ENCODE results near the gene CPSF4L. TPM values are rescaled to one million over a fixed set of nuclear protein-coding genes. Genes with fewer than 3 reads are reported as not detected.

The CPSF4L gene
- total RNA-seq, 1 donor from 2014 or later = not detected

DNA sequence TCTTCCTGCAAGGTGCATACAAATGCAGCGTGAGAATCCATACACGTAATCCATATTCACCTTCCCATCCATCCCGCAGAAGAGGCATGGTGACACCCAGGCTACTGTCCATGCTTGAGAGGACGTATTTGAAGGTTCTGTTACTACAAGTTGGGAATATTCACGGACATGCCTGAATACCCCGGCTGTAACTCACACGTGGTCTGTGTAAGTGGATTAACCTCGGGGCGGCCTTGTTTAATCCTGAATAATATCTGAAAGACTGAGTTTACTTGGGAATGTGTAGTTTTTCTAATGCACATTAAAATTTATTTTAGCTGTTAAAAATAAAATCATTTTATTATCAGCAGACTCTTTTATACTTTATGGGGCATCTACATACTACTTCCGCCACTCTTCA, 13.1 kb downstream of the CPSF4L start:
- Histone ChIP-seq H3K27me3 (no peaks in the 10 kb centered on the region), H3K36me3 (peaks cover 2 to 30% of the 10 kb centered on the region in 2 donors)
- DNase-seq (ENCODE audit: low spot score in 2 of 2) = no peak

DNA sequence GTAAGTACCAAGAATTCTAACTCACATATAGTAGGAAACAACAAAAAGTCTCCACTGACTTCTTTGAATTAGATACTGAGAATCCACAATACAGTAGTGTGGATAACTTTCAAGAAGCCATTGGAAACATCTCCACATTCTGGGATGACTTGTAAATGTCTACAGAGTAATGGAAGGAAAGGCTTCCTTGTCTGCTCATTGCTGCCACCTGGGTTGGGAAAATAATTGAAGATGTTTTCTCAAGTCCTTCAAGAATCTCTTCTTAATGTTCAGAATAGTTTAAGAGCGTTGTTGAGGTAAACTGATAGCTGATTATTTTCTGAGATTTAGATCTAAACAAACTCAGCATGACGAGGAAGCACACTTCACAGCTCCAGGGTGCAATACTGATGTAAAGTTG, 14.0 kb downstream of the CPSF4L start:
- peaks cover 6 to 34% of the 10 kb centered on the region in 2 donors for H3K36me3 ChIP-seq
- H3K27me3 ChIP-seq = no peaks in the 10 kb centered on the region
- no peak overlapping the region for H3K4me3 ChIP-seq
- DNase-seq (ENCODE audit: low spot score in 2 of 2) = no peak
- TF ChIP-seq, protein P1, sequence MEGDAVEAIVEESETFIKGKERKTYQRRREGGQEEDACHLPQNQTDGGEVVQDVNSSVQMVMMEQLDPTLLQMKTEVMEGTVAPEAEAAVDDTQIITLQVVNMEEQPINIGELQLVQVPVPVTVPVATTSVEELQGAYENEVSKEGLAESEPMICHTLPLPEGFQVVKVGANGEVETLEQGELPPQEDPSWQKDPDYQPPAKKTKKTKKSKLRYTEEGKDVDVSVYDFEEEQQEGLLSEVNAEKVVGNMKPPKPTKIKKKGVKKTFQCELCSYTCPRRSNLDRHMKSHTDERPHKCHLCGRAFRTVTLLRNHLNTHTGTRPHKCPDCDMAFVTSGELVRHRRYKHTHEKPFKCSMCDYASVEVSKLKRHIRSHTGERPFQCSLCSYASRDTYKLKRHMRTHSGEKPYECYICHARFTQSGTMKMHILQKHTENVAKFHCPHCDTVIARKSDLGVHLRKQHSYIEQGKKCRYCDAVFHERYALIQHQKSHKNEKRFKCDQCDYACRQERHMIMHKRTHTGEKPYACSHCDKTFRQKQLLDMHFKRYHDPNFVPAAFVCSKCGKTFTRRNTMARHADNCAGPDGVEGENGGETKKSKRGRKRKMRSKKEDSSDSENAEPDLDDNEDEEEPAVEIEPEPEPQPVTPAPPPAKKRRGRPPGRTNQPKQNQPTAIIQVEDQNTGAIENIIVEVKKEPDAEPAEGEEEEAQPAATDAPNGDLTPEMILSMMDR (IDR thresholded peaks at IDR 0.05) = no peak
- no peaks in the 10 kb centered on the region for H3K9me3 ChIP-seq
- intact Hi-C loops (cut with DNase I) = no loop called here
- H3K27ac ChIP-seq = no peak overlapping the region
- H3K4me1 ChIP-seq = no peaks in the 10 kb centered on the region

More for the DNA sequence above, 13.1 kb downstream of the CPSF4L start:
- H3K9me3 ChIP-seq = no peaks in the 10 kb centered on the region
- intact Hi-C loops (cut with DNase I) = no loop called here
- H3K4me3 ChIP-seq = no peak overlapping the region
- TF ChIP-seq, protein P1 (IDR thresholded peaks at IDR 0.05) = no peak
- H3K4me1 ChIP-seq = no peaks in the 10 kb centered on the region
- H3K27ac ChIP-seq = no peak overlapping the region

DNA sequence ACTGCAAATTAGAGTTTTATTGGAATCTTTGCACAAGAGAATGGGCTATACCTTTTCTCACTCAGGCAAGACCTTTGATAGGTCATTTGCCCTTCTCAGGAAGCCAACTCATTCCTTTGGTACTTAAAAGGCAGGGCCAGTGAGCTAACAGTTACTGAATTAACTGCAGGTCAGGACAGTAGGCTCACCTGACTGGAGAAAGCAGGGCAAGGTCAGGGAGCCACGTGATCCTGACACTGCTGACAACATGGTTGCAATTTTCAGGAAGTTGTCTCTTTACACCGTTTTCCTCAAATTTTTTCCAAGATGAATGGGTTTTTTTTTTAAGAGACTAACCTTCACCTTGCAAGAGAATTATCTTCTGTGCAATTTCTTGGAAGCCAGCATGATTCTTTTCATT, 21.1 kb downstream of the CPSF4L start:
- H3K27me3 ChIP-seq = no peaks in the 10 kb centered on the region
- H3K4me1 ChIP-seq = peaks cover 0 to 3% of the 10 kb centered on the region in 2 donors
- H3K36me3 ChIP-seq = peaks cover 18 to 41% of the 10 kb centered on the region in 2 donors
- no peak for DNase-seq (ENCODE audit: low spot score in 2 of 2)
- no peaks in the 10 kb centered on the region for H3K9me3 ChIP-seq
- intact Hi-C loops (cut with DNase I) = no loop called here
- TF ChIP-seq, protein P1 (IDR thresholded peaks at IDR 0.05) = no peak
- H3K4me3 ChIP-seq = no peak overlapping the region
- no peak overlapping the region for H3K27ac ChIP-seq

DNA sequence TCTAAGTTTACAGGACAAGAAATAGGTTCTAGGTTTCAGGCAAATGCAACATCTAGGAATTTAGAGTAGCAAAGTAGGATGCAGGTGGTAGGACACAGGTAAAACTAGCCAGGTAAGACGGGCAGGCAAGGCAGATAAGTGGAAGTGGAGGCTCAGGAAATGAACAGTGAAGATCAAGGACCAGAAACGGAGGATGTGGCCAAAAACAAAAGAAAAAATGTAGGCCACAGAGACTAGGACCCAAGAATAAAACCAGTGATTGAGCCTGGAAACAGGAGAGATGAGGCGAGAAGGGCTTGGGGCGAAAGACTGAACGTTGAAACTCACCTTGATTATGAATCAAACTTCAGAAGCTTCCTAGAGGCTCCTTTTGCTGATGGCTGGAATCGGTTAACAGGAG, 24.0 kb downstream of the CPSF4L start:
- Histone ChIP-seq H3K27me3 (no peaks in the 10 kb centered on the region), H3K4me3 (no peak overlapping the region), H3K36me3 (peaks cover 12 to 30% of the 10 kb centered on the region in 2 donors), H3K27ac (no peak overlapping the region), H3K4me1 (peaks cover 7 to 11% of the 10 kb centered on the region in 2 donors), H3K9me3 (no peaks in the 10 kb centered on the region)
- DNase-seq (ENCODE audit: low spot score in 2 of 2) = no peak
- intact Hi-C loops (cut with DNase I) = no loop called here
- TF ChIP-seq, protein P1 (IDR thresholded peaks at IDR 0.05) = no peak

DNA sequence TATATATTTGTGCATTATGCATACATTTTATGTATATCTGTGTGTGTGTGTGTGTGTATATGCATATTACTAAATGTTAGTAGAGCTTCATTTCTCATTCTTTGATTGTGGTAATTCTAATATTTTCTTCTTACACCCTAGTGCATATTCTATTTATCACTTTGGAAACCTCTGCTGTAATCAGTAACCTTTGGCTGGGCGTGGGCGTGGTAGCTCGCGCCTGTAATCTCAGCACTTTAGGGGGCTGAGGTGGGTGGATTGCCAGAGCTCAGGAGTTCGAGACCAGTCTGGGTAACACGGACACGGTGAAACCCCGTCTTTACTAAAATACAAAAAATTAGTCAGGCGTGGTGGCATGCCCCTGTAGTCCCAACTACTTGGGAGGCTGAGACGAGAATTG, 26.9 kb downstream of the CPSF4L start:
- peaks cover 12 to 24% of the 10 kb centered on the region in 2 donors for H3K36me3 ChIP-seq
- DNase-seq (ENCODE audit: low spot score in 2 of 2) = no peak
- H3K4me1 ChIP-seq = peaks cover 7 to 21% of the 10 kb centered on the region in 2 donors
- H3K27ac ChIP-seq = no peak overlapping the region
- H3K27me3 ChIP-seq = no peaks in the 10 kb centered on the region
- intact Hi-C loops (cut with DNase I) = no loop called here
- no peaks in the 10 kb centered on the region for H3K9me3 ChIP-seq
- TF ChIP-seq, protein P1 (IDR thresholded peaks at IDR 0.05) = no peak
- H3K4me3 ChIP-seq = no peak overlapping the region

Data from ascending aorta (tissue), 2 donors.